ENCODE measurements around the gene HDAC9.
"Not testable (repeated sequence)": the region's sequence is repeated elsewhere in the genome, so short reads cannot be mapped to it uniquely, and the experiment has no call there.

HDAC9 gene

GRCh38 chr7:18708204-18708603 is 212.7 kb downstream of the HDAC9 start:
- no peak overlapping the region for H3K4me3 ChIP-seq (ENCODE audit: extremely low read depth, insufficient read depth, low read length, poor library complexity, severe bottlenecking)
- peaks cover 6% of the 10 kb centered on the region for H3K4me1 ChIP-seq (ENCODE audit: control insufficient read depth, insufficient read depth, low read length, poor library complexity, severe bottlenecking)
- no peaks in the 10 kb centered on the region for H3K36me3 ChIP-seq (ENCODE audit: control insufficient read depth, insufficient read depth, low read length)
- H3K9me3 ChIP-seq (ENCODE audit: control insufficient read depth, low read length) = no peaks in the 10 kb centered on the region
- WGBS, 2 experiments (ENCODE audit: insufficient coverage in 2 of 2) = 83% methylated on average over 1 of the region's 1 CpG; no CpG with 5 or more reads in 1 of the 2 experiments
- no peak overlapping the region for H3K27ac ChIP-seq (ENCODE audit: low read depth, low read length, severe bottlenecking)

GRCh38 chr7:18715988-18716387 is 220.4 kb downstream of the HDAC9 start:
- Histone ChIP-seq H3K4me3 (ENCODE audit: extremely low read depth, insufficient read depth, low read length, poor library complexity, severe bottlenecking) (no peak overlapping the region), H3K4me1 (ENCODE audit: control insufficient read depth, insufficient read depth, low read length, poor library complexity, severe bottlenecking) (no peaks in the 10 kb centered on the region), H3K27ac (ENCODE audit: low read depth, low read length, severe bottlenecking) (no peak overlapping the region), H3K36me3 (ENCODE audit: control insufficient read depth, insufficient read depth, low read length) (no peaks in the 10 kb centered on the region), H3K9me3 (ENCODE audit: control insufficient read depth, low read length) (no peaks in the 10 kb centered on the region)
- WGBS, 2 experiments (ENCODE audit: insufficient coverage in 2 of 2) = 60 to 63% methylated on average over 1 of the region's 2 CpGs

GRCh38 chr7:18721429-18721828 is 225.9 kb downstream of the HDAC9 start:
- H3K36me3 ChIP-seq (ENCODE audit: control insufficient read depth, insufficient read depth, low read length) = no peaks in the 10 kb centered on the region
- no peak overlapping the region for H3K27ac ChIP-seq (ENCODE audit: low read depth, low read length, severe bottlenecking)
- WGBS, 2 experiments (ENCODE audit: insufficient coverage in 2 of 2) = 88 to 94% methylated on average over 3 of the region's 5 CpGs
- H3K4me3 ChIP-seq (ENCODE audit: extremely low read depth, insufficient read depth, low read length, poor library complexity, severe bottlenecking) = no peak overlapping the region
- no peaks in the 10 kb centered on the region for H3K9me3 ChIP-seq (ENCODE audit: control insufficient read depth, low read length)
- no peaks in the 10 kb centered on the region for H3K4me1 ChIP-seq (ENCODE audit: control insufficient read depth, insufficient read depth, low read length, poor library complexity, severe bottlenecking)

DNA sequence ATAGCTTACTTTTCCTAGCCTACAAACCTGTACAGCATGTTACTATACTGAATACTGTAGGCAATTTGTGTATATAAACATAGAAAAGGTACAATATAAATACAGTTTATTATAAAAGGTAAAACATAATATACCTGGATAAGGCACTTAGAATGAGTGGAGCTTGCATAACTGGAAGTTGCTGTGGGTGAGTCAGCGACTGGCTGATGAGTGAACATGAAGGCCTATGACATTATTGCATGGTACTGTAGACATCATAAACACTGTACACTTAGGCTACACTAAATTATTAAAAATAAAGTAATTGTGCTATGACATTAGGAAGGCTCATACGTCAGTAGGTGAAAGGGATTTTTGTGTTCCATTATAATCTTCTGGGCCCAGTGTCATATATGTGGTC is 228.8 kb downstream of the HDAC9 start:
- Histone ChIP-seq H3K36me3 (ENCODE audit: control insufficient read depth, insufficient read depth, low read length) (no peaks in the 10 kb centered on the region), H3K4me3 (ENCODE audit: extremely low read depth, insufficient read depth, low read length, poor library complexity, severe bottlenecking) (no peak overlapping the region), H3K4me1 (ENCODE audit: control insufficient read depth, insufficient read depth, low read length, poor library complexity, severe bottlenecking) (no peaks in the 10 kb centered on the region), H3K27ac (ENCODE audit: low read depth, low read length, severe bottlenecking) (no peak overlapping the region), H3K9me3 (ENCODE audit: control insufficient read depth, low read length) (no peaks in the 10 kb centered on the region)
- WGBS, 2 experiments (ENCODE audit: insufficient coverage in 2 of 2) = 86 to 100% methylated on average over 1 of the region's 2 CpGs

GRCh38 chr7:18727115-18727870 is 231.7 kb downstream of the HDAC9 start:
- Histone ChIP-seq H3K4me1 (ENCODE audit: control insufficient read depth, insufficient read depth, low read length, poor library complexity, severe bottlenecking) (no peaks in the 10 kb centered on the region), H3K4me3 (ENCODE audit: extremely low read depth, insufficient read depth, low read length, poor library complexity, severe bottlenecking) (no peak overlapping the region), H3K9me3 (ENCODE audit: control insufficient read depth, low read length) (no peaks in the 10 kb centered on the region), H3K27ac (ENCODE audit: low read depth, low read length, severe bottlenecking) (no peak overlapping the region), H3K36me3 (ENCODE audit: control insufficient read depth, insufficient read depth, low read length) (no peaks in the 10 kb centered on the region)
- WGBS, 2 experiments (ENCODE audit: insufficient coverage in 2 of 2) = 80 to 94% methylated on average over 11 to 14 of the region's 18 CpGs

GRCh38 chr7:18736012-18736411 is 240.5 kb downstream of the HDAC9 start:
- H3K36me3 ChIP-seq (ENCODE audit: control insufficient read depth, insufficient read depth, low read length); H3K4me3 ChIP-seq (ENCODE audit: extremely low read depth, insufficient read depth, low read length, poor library complexity, severe bottlenecking); H3K9me3 ChIP-seq (ENCODE audit: control insufficient read depth, low read length); H3K27ac ChIP-seq (ENCODE audit: low read depth, low read length, severe bottlenecking); H3K4me1 ChIP-seq (ENCODE audit: control insufficient read depth, insufficient read depth, low read length, poor library complexity, severe bottlenecking): not testable (repeated sequence)
- no CpG with 5 or more reads among the region's 2 CpGs for WGBS, 2 experiments (ENCODE audit: insufficient coverage in 2 of 2)

DNA sequence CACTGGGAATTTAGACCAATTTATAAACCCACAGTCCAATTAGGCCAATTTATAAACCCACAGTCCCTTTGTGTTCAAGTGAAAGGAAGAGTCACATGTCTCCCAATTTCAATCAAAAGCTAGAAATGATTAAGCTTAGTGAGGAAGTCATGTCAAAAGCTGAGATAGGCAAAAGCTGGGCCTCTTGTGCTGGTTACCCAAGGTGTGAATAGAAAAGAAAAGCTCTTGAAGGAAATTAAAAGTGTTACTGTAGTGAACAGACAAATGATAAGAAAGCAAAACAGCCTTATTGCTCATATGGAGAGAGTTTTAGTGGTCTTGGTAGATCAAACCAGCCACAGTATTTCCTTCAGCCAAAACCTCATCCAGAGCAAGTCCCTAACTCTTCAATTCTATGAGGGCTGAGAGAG is 245.0 kb downstream of the HDAC9 start:
- no peak overlapping the region for H3K27ac ChIP-seq (ENCODE audit: low read depth, low read length, severe bottlenecking)

GRCh38 chr7:18753972-18754610 is 258.5 kb downstream of the HDAC9 start:
- WGBS, 2 experiments (ENCODE audit: insufficient coverage in 2 of 2) = 100% methylated on average over 1 of the region's 3 CpGs; no CpG with 5 or more reads in 1 of the 2 experiments
- Histone ChIP-seq H3K9me3 (ENCODE audit: control insufficient read depth, low read length) (no peaks in the 10 kb centered on the region), H3K4me1 (ENCODE audit: control insufficient read depth, insufficient read depth, low read length, poor library complexity, severe bottlenecking) (no peaks in the 10 kb centered on the region), H3K4me3 (ENCODE audit: extremely low read depth, insufficient read depth, low read length, poor library complexity, severe bottlenecking) (no peak overlapping the region), H3K27ac (ENCODE audit: low read depth, low read length, severe bottlenecking) (no peak overlapping the region), H3K36me3 (ENCODE audit: control insufficient read depth, insufficient read depth, low read length) (no peaks in the 10 kb centered on the region)

More for the DNA sequence above, 245.0 kb downstream of the HDAC9 start:
- Histone ChIP-seq H3K36me3 (ENCODE audit: control insufficient read depth, insufficient read depth, low read length) (no peaks in the 10 kb centered on the region), H3K4me1 (ENCODE audit: control insufficient read depth, insufficient read depth, low read length, poor library complexity, severe bottlenecking) (peaks cover 4% of the 10 kb centered on the region), H3K4me3 (ENCODE audit: extremely low read depth, insufficient read depth, low read length, poor library complexity, severe bottlenecking) (no peak overlapping the region), H3K9me3 (ENCODE audit: control insufficient read depth, low read length) (no peaks in the 10 kb centered on the region)

- Histone ChIP-seq H3K36me3 (ENCODE audit: control insufficient read depth, insufficient read depth, low read length) (no peaks in the 10 kb centered on the region), H3K27ac (ENCODE audit: low read depth, low read length, severe bottlenecking) (no peak overlapping the region), H3K4me3 (ENCODE audit: extremely low read depth, insufficient read depth, low read length, poor library complexity, severe bottlenecking) (no peak overlapping the region), H3K9me3 (ENCODE audit: control insufficient read depth, low read length) (no peaks in the 10 kb centered on the region), H3K4me1 (ENCODE audit: control insufficient read depth, insufficient read depth, low read length, poor library complexity, severe bottlenecking) (no peaks in the 10 kb centered on the region)
- 86 to 100% methylated on average over 1 of the region's 2 CpGs for WGBS, 2 experiments (ENCODE audit: insufficient coverage in 2 of 2)
These were observed 259.2 kb downstream of the HDAC9 start for GRCh38 chr7:18754766-18755165.

DNA sequence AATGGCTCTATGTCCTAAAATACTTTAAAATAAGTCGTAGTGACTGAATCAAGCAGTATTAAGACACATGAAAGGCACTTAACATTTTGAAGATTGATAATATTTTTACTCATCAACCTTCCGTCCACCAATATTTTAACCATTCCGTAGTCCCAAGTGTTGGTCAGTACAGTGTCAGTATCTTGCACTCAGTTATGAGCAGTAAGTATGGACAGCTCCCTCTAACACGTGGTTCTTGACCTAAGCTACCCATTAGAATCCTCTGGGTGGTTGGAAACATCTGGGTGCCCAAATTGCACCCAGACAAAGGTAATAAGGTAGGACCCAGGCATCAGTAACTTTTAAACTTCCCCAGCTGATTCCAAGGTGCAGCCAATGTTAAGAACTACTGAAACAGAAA is 260.2 kb downstream of the HDAC9 start:
- 67 to 100% methylated on average over 1 to 3 of the region's 4 CpGs for WGBS, 2 experiments (ENCODE audit: insufficient coverage in 2 of 2)
- no peaks in the 10 kb centered on the region for H3K4me1 ChIP-seq (ENCODE audit: control insufficient read depth, insufficient read depth, low read length, poor library complexity, severe bottlenecking)
- no peaks in the 10 kb centered on the region for H3K36me3 ChIP-seq (ENCODE audit: control insufficient read depth, insufficient read depth, low read length)
- no peak overlapping the region for H3K27ac ChIP-seq (ENCODE audit: low read depth, low read length, severe bottlenecking)
- H3K9me3 ChIP-seq (ENCODE audit: control insufficient read depth, low read length) = no peaks in the 10 kb centered on the region
- H3K4me3 ChIP-seq (ENCODE audit: extremely low read depth, insufficient read depth, low read length, poor library complexity, severe bottlenecking) = no peak overlapping the region

GRCh38 chr7:18756378-18757050 is 261.0 kb downstream of the HDAC9 start:
- H3K36me3 ChIP-seq (ENCODE audit: control insufficient read depth, insufficient read depth, low read length) = no peaks in the 10 kb centered on the region
- H3K4me1 ChIP-seq (ENCODE audit: control insufficient read depth, insufficient read depth, low read length, poor library complexity, severe bottlenecking) = no peaks in the 10 kb centered on the region
- no peak overlapping the region for H3K27ac ChIP-seq (ENCODE audit: low read depth, low read length, severe bottlenecking)
- 96 to 100% methylated on average over 2 to 4 of the region's 6 CpGs for WGBS, 2 experiments (ENCODE audit: insufficient coverage in 2 of 2)
- no peaks in the 10 kb centered on the region for H3K9me3 ChIP-seq (ENCODE audit: control insufficient read depth, low read length)
- H3K4me3 ChIP-seq (ENCODE audit: extremely low read depth, insufficient read depth, low read length, poor library complexity, severe bottlenecking) = no peak overlapping the region

Measured in mesodermal cell (in vitro differentiated cells).